Endothelial cell of hepatic sinusoid (primary cell): ENCODE results near the gene CARHSP1.
"Not testable (repeated sequence)": the region's sequence is repeated elsewhere in the genome, so short reads cannot be mapped to it uniquely, and the experiment has no call there.

Experiments
- in situ Hi-C: cut with HindIII; loops from 2 replicates; pipeline ENCODE4 v1.10.0; 2017; ENCODE audit warnings: low sequenced_read_pairs

CARHSP1 gene

GRCh38 chr16:8873866-8874195 is 5.0 kb upstream of the CARHSP1 start:
- in situ Hi-C loops, result not testable (repeated sequence)

- in situ Hi-C loops, result no loop called here
Measured at GRCh38 chr16:8872967-8873865, 4.4 kb upstream of the CARHSP1 start.

DNA sequence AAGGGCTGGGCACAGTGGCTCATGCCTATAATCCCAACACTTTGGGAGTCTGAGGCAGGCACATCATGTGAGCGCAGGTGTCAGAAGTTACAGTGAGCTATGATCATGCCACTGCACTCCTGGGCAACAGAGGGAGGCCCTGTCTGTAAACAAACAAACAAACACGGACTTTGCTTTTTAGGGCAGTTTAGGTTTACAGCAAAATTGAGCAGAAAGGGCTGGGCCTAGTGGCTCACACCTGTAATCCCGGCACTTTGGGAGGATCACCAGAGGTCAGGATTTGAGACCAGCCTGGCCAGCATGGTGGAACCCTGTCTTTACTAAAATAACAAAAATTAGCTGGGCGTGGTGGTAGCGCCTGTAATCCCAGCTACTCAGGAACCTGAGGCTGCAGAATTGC is 3.3 kb upstream of the CARHSP1 start:
- in situ Hi-C loops, result no loop called here

GRCh38 chr16:8869988-8870241 is 1.1 kb upstream of the CARHSP1 start:
- in situ Hi-C loops, result not testable (repeated sequence)

GRCh38 chr16:8869212-8869987 is 594 bp upstream of the CARHSP1 start:
- in situ Hi-C loops, result no loop called here

GRCh38 chr16:8867932-8868415 is 832 bp downstream of the CARHSP1 start:
- in situ Hi-C loops, result no loop called here

DNA sequence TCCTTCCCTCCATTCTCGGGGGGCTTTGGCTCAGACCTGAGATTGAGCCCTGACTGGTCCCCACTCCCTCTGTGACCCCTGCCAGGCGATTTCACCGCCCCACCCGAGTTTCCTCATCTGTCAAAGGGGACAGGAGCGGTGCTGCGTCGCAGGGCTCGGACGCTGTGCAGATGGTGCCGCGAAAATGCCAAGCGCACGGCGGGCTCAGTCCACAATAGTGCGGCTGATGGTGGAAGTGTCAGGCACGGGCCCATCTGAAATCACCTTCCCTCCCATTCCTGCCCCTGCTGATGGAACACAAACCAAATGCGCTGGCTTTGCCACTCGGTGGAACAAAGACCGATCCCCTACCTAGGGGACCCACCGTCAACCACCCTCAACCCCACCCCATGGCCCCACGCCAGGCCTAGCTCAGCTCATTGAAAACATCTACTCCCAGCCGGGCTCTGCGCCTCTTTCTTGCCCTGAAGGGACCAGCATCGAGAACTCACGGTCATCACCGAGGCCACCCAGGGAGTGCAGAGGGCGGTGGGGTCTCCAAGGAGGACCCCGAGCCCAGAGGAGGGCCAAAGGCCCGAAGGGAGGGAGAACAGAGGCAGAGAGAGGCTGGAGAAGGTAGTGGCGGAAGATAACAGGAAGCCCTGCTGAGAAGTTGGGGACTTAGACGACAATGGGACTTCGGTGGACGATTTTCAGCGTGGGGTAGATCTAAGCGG is 1.4 kb downstream of the CARHSP1 start:
- in situ Hi-C loops, result no loop called here

DNA sequence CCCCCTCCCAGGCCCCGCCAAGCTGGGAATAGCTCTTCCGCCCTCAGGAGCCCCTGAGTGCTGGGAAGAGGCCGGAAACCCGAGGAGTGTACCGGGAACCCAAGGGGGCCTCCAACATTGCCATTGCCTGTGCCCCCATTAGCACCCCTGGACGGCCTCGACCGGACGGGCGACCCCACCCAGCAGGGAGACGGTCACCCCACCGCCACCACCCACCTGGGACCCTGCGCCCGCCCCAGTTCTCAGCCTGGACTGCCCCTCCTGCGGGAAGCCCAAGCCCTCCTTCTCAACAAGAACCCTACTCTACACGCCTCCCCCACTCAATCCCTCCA is 2.0 kb downstream of the CARHSP1 start:
- in situ Hi-C loops, result no loop called here

DNA sequence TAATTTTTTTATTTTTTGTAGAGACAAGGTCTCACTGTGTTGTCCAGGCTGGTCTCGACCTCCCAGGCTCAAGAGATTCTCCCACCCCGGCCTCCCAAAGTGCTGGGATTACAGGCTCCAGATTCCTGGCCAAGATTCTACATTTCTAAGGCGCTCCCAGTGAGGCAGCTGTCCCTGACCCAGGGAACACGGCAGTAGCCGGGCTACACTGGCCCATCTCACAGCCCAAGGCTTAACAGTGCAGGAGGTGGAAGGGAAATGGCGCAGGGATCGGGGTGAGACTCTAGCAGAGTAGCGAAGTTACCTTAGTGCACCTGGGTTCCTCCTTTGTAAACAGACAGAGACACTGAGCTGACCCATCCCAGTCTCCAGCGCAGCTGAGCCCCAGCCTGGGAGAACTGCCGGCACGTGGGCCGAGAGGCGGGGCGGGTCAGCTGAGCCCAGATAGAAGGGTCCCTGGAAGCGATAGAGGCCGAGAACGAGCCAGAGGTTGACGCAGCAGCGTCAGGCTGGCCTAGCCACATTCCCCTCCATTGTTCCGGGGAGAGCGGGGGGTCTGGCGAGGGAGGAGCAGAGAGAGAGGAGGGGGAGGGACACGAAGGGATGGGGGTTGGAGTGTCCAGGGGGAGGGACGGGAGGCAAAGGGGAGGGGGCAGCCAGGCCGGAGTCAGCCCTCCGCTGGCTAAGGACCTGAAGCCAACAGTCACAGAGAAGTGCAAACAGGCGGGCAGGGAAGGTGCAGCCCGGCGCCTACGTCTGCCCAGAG is 2.5 kb downstream of the CARHSP1 start:
- in situ Hi-C loops, result no loop called here

DNA sequence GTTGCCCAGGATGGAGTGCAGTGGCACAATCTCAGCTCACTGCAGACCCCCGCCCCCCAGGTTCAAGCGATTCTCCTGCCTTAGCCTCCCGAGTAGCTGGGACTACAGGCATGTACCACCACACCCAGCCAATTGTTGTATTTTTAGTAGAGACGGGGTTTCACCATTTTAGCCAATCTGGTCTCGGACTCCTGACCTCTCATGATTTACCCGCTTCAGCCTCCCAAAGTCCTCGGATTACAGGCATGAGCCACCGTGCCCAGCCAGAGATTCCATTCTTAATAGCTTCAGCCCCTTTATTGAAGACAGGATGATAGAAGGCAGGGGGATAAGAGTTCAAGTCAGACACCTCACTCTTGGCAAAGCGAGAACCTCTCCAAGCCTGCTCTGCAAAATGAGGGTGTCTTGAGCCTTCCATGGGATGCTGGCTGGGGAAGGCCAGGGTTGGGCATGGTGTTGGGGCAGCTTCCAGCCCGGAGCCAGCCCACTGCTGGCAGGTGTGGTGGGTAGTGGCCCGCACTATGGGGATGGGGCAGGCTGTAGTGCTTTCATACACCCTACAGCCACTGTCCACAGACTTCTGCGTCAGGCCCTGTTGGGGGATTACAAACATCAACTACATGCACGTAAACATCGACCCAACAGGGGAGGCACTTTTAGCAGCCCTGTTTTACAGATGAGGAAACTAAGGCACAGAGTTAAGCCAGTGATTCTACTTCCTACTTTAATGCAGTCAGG is 3.5 kb downstream of the CARHSP1 start:
- in situ Hi-C loops, result no loop called here

DNA sequence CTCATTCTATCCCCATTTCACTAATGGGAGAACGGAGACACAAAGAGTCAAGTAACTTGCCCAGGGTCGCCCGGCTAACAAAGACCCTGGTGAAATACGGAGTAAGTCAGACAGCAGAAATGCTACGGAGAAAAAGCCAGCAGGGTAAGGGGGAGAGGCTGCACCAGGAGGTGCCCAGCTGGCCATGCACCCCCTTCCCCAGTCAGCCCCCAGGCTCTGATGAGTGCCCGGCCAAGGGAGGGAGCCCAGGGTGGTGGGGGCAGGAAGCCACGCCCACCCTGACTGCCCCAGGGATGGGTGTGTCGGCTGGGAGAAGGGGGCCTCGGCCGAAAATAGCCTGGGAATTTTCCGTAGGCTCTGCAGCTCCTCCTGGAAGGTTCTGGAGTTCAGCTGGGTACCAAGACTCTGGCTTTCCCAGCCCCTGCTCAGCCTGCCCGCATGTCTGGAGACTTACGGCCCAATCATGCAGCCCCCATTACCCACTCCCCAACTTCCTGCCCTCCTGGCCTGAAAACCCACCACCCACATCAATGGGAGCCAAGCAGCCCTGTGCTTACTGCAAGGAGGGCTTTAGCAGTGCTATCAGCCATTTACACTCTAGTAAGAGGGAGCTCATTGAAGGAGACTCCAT is 4.2 kb downstream of the CARHSP1 start:
- in situ Hi-C loops, result no loop called here

GRCh38 chr16:8863594-8864424 is 5.0 kb downstream of the CARHSP1 start:
- in situ Hi-C loops, result no loop called here

GRCh38 chr16:8862309-8863130 is 6.3 kb downstream of the CARHSP1 start:
- in situ Hi-C loops, result no loop called here

- in situ Hi-C loops, result no loop called here
Measured at GRCh38 chr16:8861563-8862308, 7.1 kb downstream of the CARHSP1 start.

GRCh38 chr16:8859913-8860881 is 8.6 kb downstream of the CARHSP1 start:
- in situ Hi-C loops, result loop anchor here (10.0 kb wide), 1 partner anchor 185 kb away; no protein-coding TSS in a partner anchor
